Heart left ventricle (tissue), 16 donors: ENCODE measurements around the gene STEAP3. TPM values are rescaled to one million over a fixed set of nuclear protein-coding genes. Genes with fewer than 3 reads are reported as not detected.

Experiments
- ATAC-seq, 4 donors: fragments of 200-7000 bp; cut with Tn5 transposase; one replicate each; pipeline ENCODE4 v1.9.1; 2020 to 2022; ENCODE audit warnings: moderate library complexity in 4 of 4, mild to moderate bottlenecking in 3 of 4, moderate number of reproducible peaks in 1 of 4
- DNase-seq, 5 donors: peaks; one replicate each; pipeline ENCODE4 v3.0.0-alpha.2; 2020
- H3K27ac ChIP-seq, 12 donors: fragments of 200-600 bp; sonication (generic) in 4 of 12; one replicate each; pipeline versions ENCODE4 v1.5.0 to v1.8.0; 2016 to 2022; ENCODE audit warnings: mild to moderate bottlenecking in 2 of 12
- H3K27me3 ChIP-seq, 9 donors: fragments of 200-600 bp; sonication (generic) in 2 of 9; one replicate each; pipeline versions ENCODE4 v1.5.1 to v1.8.0; 2016 to 2022; ENCODE audit warnings: mild to moderate bottlenecking in 3 of 9
- H3K36me3 ChIP-seq, 9 donors: fragments of 200-600 bp; sonication (generic) in 2 of 9; one replicate each; pipeline versions ENCODE4 v1.5.0 to v1.8.0; 2018 to 2022; ENCODE audit warnings: mild to moderate bottlenecking in 2 of 9
- H3K4me1 ChIP-seq, 12 donors: fragments of 200-600 bp; sonication (generic) in 4 of 12; one replicate each; pipeline versions ENCODE4 v1.5.0 to v1.8.0; 2016 to 2022; ENCODE audit warnings: mild to moderate bottlenecking in 3 of 12
- H3K4me3 ChIP-seq, 12 donors: fragments of 200-600 bp; sonication (generic) in 4 of 12; one replicate each; pipeline versions ENCODE4 v1.5.0 to v1.8.0; 2017 to 2022; ENCODE audit warnings: mild to moderate bottlenecking in 9 of 12, moderate library complexity in 4 of 12
- H3K9me3 ChIP-seq, 12 donors: fragments of 200-600 bp; sonication (generic) in 4 of 12; one replicate each; pipeline versions ENCODE4 v1.5.0 to v1.8.0; 2016 to 2022; ENCODE audit warnings: mild to moderate bottlenecking in 1 of 12
- CTCF ChIP-seq, 12 donors: fragments of 200-600 bp; sonication (generic) in 4 of 12; IDR thresholded peaks; one replicate each; pipeline versions ENCODE4 v1.5.0 to v1.8.0; 2018 to 2022; ENCODE audit warnings: antibody characterized with exemption in 12 of 12, mild to moderate bottlenecking in 5 of 12
- POLR2A ChIP-seq, 2 donors: fragments of 450-650 bp; IDR thresholded peaks; one replicate each; pipeline ENCODE4 v1.6.1; 2017; ENCODE audit warnings: antibody characterized with exemption in 2 of 2, mild to moderate bottlenecking in 2 of 2, moderate library complexity in 2 of 2
- WGBS, 4 donors: extraction: QIAGEN DNeasy Blood & Tissue Kit in 2 of 4; methylation state at CpG; one replicate each; pipeline versions ENCODE4 v1.1.5 to v1.1.7; 2013 to 2018; 5-methylcytosine and 5-hydroxymethylcytosine counted together
- intact Hi-C, 10 donors: fragments of 100-400 bp; cut with DNase I; formaldehyde crosslinking; loops; one replicate each; pipeline versions ENCODE4 v1.11.1 to v1.14.2; 2022
- polyA plus RNA-seq, 2 donors: library from polyadenylated mRNA; stranded (reverse); fragments of 200-250 nt; gene quantifications; one replicate each; pipeline ENCODE4 v1.2.3, GENCODE V29; 2013
- total RNA-seq, 9 donors: library from RNA; depleted of rRNA in 2 of 9; stranded (reverse); fragments of >200 nt in 2 of 9; fragmentation: NEBNext Ultra II Directional in 3 of 9; extraction: Animal tissue kit (Norgen Biotek cat#: 25700) in 3 of 9; gene quantifications; one replicate each; pipeline versions ENCODE4 v1.1.0 to v1.2.4, GENCODE V29; 2016 to 2023
- donor health status: ischemic (EF 13 %, LVEDD 7.1; RV severe dilation, severe dysfunction).
- donor health status: healthy with polysubstance abuse.
- donor health status: DM: no; HTN: yes; CAD: no.
- donor health status: DM: no; HTN: no; CAD: no.
- donor health status: ischemic (EF 25% LVEDD 6.9; RV normal size, moderate dysfunction).
- donor health status: ischemic (EF 25% LVEDD 5.7; RV mildly dilated, moderate dysfunction).
- donor health status: healthy.
- donor health status: DM: yes; HTN: yes; CAD: no.
- donor health status: ischemic (EF 35%, LVEDD 5.7; RV mildly dilated, moderate dysfunction).
- donor health status: nonischemic (EF 11% LVEDD 7.7; RV severe dilation, severe dysfunction).
- donor health status: DM: yes; HTN: yes; CAD: no.
- donor health status: PGD.
- donor health status: ischemic (EF 29% LVEDD 5.4; RV normal size, mild dysfunction).
- donor health status: nonischemic (EF 23%, LVEDD 6.1; RV moderate dilation, normal function).

STEAP3 gene
- total and polyA plus RNA-seq, 11 donors: 4.9 to 38.5 (median 11.1) TPM

DNA sequence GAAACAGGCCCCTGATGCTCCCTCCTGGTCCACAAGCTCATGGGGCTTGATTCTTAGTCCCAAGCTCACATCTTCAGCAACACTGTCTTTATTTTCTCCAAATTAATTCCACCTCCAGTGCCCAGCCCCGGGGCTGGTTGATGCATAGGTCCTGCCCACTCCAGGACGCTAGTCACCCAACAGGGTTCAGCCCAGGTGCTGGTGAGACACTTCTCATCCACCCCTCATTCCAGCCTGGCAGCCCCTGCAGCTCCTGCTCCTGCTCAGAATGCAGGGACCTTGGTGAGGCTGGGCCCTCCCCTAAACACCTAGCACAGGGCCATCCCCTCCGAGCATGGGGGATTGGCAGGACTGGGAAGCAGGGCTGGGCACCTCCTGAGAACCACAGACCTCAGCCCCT, 25.7 kb downstream of the STEAP3 start:
- H3K4me3 ChIP-seq: no peak overlapping the region
- H3K36me3 ChIP-seq: peaks cover 0 to 17% (median 0%) of the 10 kb centered on the region in 9 donors
- intact Hi-C loops: no loop called here
- no peaks in the 10 kb centered on the region for H3K4me1 ChIP-seq
- ATAC-seq: no peak
- H3K27me3 ChIP-seq: no peaks in the 10 kb centered on the region
- 93 to 97% (median 95%) methylated on average over 2 to 3 of the region's 3 CpGs for WGBS, 4 donors
- no peak overlapping the region for H3K27ac ChIP-seq
- TF ChIP-seq POLR2A (IDR thresholded peaks at IDR 0.05): no peak
- TF ChIP-seq CTCF (IDR thresholded peaks at IDR 0.05): no peak
- H3K9me3 ChIP-seq: peaks cover 0 to 9% (median 0%) of the 10 kb centered on the region in 12 donors
- DNase-seq: no peak

- no peak overlapping the region for H3K27ac ChIP-seq
- H3K4me3 ChIP-seq: no peak overlapping the region
- H3K4me1 ChIP-seq: no peaks in the 10 kb centered on the region
- H3K36me3 ChIP-seq: peaks cover 0 to 17% (median 0%) of the 10 kb centered on the region in 9 donors
- H3K27me3 ChIP-seq: no peaks in the 10 kb centered on the region
- ATAC-seq (no peak), DNase-seq (no peak)
- no peak for TF ChIP-seq POLR2A (IDR thresholded peaks at IDR 0.05)
- no peak for TF ChIP-seq CTCF (IDR thresholded peaks at IDR 0.05)
- WGBS, 4 donors: 76 to 89% (median 82%) methylated on average over 11 to 12 of the region's 12 CpGs
- H3K9me3 ChIP-seq: peaks cover 0 to 9% (median 0%) of the 10 kb centered on the region in 12 donors
- intact Hi-C loops: no loop called here
These were observed 26.5 kb downstream of the STEAP3 start for GRCh38 chr2:119249855-119250717.

GRCh38 chr2:119250718-119251290, 27.2 kb downstream of the STEAP3 start:
- intact Hi-C loops: no loop called here
- peaks cover 0 to 12% (median 0%) of the 10 kb centered on the region in 9 donors for H3K36me3 ChIP-seq
- H3K9me3 ChIP-seq: peaks cover 0 to 5% (median 0%) of the 10 kb centered on the region in 12 donors
- no peak overlapping the region for H3K27ac ChIP-seq
- peak in 1 of 5 donors; percentile 0 for DNase-seq
- ATAC-seq: peak in 1 of 4 donors; percentile 9
- no peaks in the 10 kb centered on the region for H3K27me3 ChIP-seq
- no peak for TF ChIP-seq POLR2A (IDR thresholded peaks at IDR 0.05)
- no peak for TF ChIP-seq CTCF (IDR thresholded peaks at IDR 0.05)
- 89 to 94% (median 92%) methylated on average over 10 of the region's 10 CpGs for WGBS, 4 donors
- no peak overlapping the region for H3K4me3 ChIP-seq
- H3K4me1 ChIP-seq: peaks cover 0 to 2% (median 0%) of the 10 kb centered on the region in 12 donors

DNA sequence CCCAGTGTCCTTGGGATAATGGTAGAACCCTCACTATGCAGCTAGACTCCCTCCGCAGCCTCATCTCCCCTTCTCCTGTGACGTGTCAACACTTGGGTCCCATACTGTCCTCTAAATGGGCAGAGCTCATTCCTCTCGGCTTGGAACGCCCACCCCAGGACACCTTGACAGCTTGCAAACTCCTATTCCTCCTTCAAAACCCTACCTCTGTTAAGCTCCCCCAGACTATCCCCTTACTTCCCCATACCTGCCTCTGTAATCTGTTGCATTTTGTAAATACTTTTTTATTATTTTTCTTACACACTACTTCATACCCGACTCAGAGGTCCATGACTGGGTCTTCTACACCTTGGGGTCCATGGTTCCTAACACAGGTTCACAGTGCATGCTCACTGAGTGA, 28.0 kb downstream of the STEAP3 start:
- H3K4me3 ChIP-seq: no peak overlapping the region
- ATAC-seq (no peak), DNase-seq (no peak)
- H3K4me1 ChIP-seq: peaks cover 0 to 8% (median 0%) of the 10 kb centered on the region in 12 donors
- TF ChIP-seq CTCF (IDR thresholded peaks at IDR 0.05) (no peak), POLR2A (IDR thresholded peaks at IDR 0.05) (no peak)
- H3K36me3 ChIP-seq: peaks cover 0 to 9% (median 0%) of the 10 kb centered on the region in 9 donors
- H3K27ac ChIP-seq: no peak overlapping the region
- WGBS, 4 donors: 96 to 99% (median 97%) methylated on average over 5 of the region's 5 CpGs
- H3K9me3 ChIP-seq: no peaks in the 10 kb centered on the region
- intact Hi-C loops: no loop called here
- no peaks in the 10 kb centered on the region for H3K27me3 ChIP-seq
